Activated naive CD4-positive, alpha-beta T cell treated with anti-CD3 and anti-CD28 coated beads, Interleukin-2, amount 50 U/mL, for 24 hours (primary cell): ENCODE data around the gene CAPZB.
"Not testable (repeated sequence)": the region's sequence is repeated elsewhere in the genome, so short reads cannot be mapped to it uniquely, and the experiment has no call there.

ENCODE experiments used
- H3K27ac Mint-ChIP-seq: one replicate; pipeline ENCODE4 v1.8.0; 2021; ENCODE audit warnings: mild to moderate bottlenecking, mixed read lengths
- H3K27me3 Mint-ChIP-seq: one replicate; pipeline ENCODE4 v1.8.0; 2021; ENCODE audit warnings: mixed read lengths
- H3K36me3 Mint-ChIP-seq: one replicate; pipeline ENCODE4 v1.8.0; 2021; ENCODE audit warnings: mixed read lengths
- H3K4me1 Mint-ChIP-seq: one replicate; pipeline ENCODE4 v1.8.0; 2021; ENCODE audit warnings: mixed read lengths
- H3K4me3 Mint-ChIP-seq: one replicate; pipeline ENCODE4 v1.8.0; 2021; ENCODE audit warnings: mild to moderate bottlenecking, mixed read lengths
- H3K9me3 Mint-ChIP-seq: one replicate; pipeline ENCODE4 v1.8.0; 2021; ENCODE audit warnings: mixed read lengths

The CAPZB gene

GRCh38 chr1:19485362-19486187 is at the start of gene CAPZB:
TSS of gene CAPZB (minus strand) at chr1:19485539. CDS start at chr1:19485438, 101 bp downstream.
- Mint-ChIP-seq H3K4me1 (peaks cover 64% of the 10 kb centered on the region), H3K4me3 (peak within 1 kb of the TSS; percentile 92)

DNA sequence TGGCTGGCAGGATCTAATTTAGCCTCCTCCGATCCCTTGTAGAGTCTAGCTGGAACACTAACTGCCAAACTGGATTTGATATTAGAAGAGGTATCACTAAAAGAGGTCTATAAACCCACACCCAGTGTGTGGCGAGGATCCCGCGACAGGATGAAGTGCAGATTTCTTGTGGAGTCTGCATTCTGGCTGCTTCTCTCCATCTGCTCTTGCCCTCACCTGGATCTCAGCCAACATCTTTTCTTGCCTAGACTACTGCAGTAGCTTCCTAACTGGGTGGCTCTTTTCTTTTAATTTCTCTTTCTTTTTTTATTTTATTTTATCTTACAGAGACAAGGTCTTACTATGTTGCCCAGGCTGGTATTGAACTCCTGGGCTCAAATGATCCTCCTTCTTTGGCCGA is 48.9 kb upstream of the CAPZB start:
- peaks cover 5% of the 10 kb centered on the region for H3K9me3 Mint-ChIP-seq
- H3K4me3 Mint-ChIP-seq, result no peak overlapping the region
- H3K27me3 Mint-ChIP-seq, result no peaks in the 10 kb centered on the region
- peaks cover 3% of the 10 kb centered on the region for H3K4me1 Mint-ChIP-seq
- peaks cover 5% of the 10 kb centered on the region for H3K36me3 Mint-ChIP-seq
- H3K27ac Mint-ChIP-seq, result no peak overlapping the region

More at GRCh38 chr1:19485362-19486187, at the start of gene CAPZB:
- H3K9me3 Mint-ChIP-seq, result no peaks in the 10 kb centered on the region
- no peaks in the 10 kb centered on the region for H3K27me3 Mint-ChIP-seq
- H3K36me3 Mint-ChIP-seq, result peaks cover 1% of the 10 kb centered on the region
- peak within 1 kb of the TSS; percentile 87 for H3K27ac Mint-ChIP-seq

DNA sequence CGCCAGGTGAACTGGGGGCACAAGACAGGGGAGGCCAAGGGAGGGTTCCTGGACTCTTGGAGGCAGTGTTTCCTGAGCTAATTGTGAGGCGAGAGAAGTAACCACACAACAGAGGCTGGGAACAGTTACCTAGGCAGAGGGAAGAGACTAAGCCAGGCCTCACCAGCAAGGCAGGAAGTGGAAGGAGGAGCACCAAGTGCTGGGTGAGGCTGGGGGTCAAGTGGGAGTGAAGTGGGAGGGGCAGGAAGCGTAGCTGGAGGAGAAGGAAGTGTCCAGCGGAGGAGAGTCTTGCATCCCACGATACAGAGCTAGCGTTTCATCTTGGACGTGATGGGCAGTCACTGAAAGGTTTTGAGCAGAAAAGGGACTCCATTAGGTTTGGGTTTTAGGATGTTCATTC is 48.3 kb upstream of the CAPZB start:
- no peak overlapping the region for H3K27ac Mint-ChIP-seq
- H3K27me3 Mint-ChIP-seq, result no peaks in the 10 kb centered on the region
- peaks cover 5% of the 10 kb centered on the region for H3K9me3 Mint-ChIP-seq
- no peak overlapping the region for H3K4me3 Mint-ChIP-seq
- H3K36me3 Mint-ChIP-seq, result peaks cover 5% of the 10 kb centered on the region
- H3K4me1 Mint-ChIP-seq, result peaks cover 3% of the 10 kb centered on the region

- Mint-ChIP-seq H3K4me1 (peaks cover 3% of the 10 kb centered on the region), H3K27me3 (no peaks in the 10 kb centered on the region), H3K27ac (no peak overlapping the region), H3K4me3 (no peak overlapping the region), H3K36me3 (peaks cover 5% of the 10 kb centered on the region), H3K9me3 (peaks cover 5% of the 10 kb centered on the region)
Measured at GRCh38 chr1:19532519-19532918, 47.2 kb upstream of the CAPZB start.

DNA sequence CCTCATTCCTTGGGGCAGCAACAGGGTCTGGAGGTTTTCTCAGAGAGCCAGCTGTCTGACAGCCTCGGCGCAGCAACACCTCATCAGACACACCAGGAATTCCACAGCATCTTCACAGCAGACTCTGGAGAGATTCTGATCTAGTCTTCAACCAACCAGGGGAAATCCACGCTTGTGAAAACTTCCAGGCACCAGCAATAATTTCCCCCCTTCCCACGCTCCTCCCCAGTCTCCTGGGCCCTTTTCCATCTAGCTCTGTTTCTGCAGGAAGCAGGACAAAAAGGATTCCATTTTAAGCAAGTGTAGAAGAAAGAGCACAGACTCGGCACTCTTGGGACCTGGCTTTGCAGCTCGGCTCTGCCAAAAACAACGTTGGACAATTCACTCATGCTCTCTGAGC is 44.3 kb upstream of the CAPZB start:
- Mint-ChIP-seq H3K27ac (no peak overlapping the region), H3K27me3 (no peaks in the 10 kb centered on the region), H3K4me3 (no peak overlapping the region), H3K4me1 (peaks cover 3% of the 10 kb centered on the region), H3K9me3 (no peaks in the 10 kb centered on the region), H3K36me3 (peaks cover 2% of the 10 kb centered on the region)

- no peak overlapping the region for H3K27ac Mint-ChIP-seq
- peaks cover 2% of the 10 kb centered on the region for H3K36me3 Mint-ChIP-seq
- no peaks in the 10 kb centered on the region for H3K9me3 Mint-ChIP-seq
- H3K4me1 Mint-ChIP-seq, result peaks cover 3% of the 10 kb centered on the region
- H3K4me3 Mint-ChIP-seq, result no peak overlapping the region
- H3K27me3 Mint-ChIP-seq, result no peaks in the 10 kb centered on the region
Measured at GRCh38 chr1:19528438-19528837, 43.1 kb upstream of the CAPZB start.

DNA sequence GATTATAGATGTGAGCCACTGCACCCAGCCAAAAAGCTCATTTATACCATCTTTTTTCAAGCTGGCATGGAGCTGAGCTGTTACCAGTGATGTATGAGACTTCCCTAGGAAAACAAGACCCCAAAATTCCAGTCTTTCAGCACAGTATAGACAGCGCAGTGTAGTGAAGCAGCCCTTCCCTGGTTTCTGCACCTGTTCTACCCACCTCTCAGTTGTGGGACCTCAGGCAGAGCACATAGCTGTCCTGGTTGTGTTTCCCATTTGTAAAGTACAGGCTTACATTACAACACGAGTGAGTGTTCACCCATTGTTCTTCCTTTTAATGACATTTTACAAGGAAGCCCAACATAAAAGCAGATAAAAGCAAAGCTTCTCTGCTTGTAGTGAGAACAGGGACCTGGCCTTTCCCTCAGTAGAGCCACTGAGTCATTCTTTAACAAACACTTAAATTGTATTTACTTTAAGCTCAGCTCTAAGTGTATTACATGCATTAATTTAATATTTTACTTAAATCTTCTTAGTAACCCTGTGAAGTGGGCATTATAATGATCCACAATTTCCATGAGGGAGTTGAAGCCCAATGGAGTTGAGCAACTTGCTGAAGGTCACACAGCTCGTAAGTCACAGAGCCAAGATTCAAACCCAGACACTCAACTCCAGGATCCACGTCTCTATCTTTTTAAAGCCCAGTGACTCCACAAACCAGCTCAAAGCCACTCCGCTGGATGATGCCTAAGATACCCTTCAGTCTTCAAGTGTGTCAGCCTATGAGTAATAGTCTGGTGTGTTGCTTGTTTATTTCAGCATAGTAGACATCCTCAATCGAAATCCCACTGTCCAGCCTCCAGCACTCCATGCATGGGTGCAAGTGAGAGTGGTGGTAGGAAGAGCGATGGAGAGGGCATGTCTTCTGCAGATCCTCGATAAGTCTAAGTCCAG is 40.5 kb upstream of the CAPZB start:
- no peak overlapping the region for H3K4me3 Mint-ChIP-seq
- H3K27me3 Mint-ChIP-seq, result no peaks in the 10 kb centered on the region
- H3K36me3 Mint-ChIP-seq, result peaks cover 4% of the 10 kb centered on the region
- H3K4me1 Mint-ChIP-seq, result no peaks in the 10 kb centered on the region
- peaks cover 4% of the 10 kb centered on the region for H3K9me3 Mint-ChIP-seq
- no peak overlapping the region for H3K27ac Mint-ChIP-seq

DNA sequence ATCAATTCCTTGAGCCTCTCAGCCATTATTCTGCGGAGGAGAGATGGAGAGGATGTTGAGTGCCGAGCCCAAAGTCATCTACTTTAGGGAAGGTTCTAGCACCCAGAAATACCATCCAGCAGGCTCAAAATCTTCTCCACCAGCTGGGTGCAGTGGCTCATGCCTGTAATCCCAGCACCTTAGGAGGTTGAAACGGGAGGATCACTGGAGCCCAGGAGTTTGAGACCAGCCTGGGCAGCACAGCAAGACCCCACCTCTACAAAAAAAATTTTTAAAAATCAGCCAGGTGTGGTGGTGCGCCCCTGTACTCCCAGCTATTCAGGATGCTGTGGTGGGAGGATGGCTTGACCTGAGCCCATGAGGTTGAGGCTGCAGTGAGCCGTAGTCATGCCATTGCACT is 39.5 kb upstream of the CAPZB start:
- Mint-ChIP-seq H3K4me3 (no peak overlapping the region), H3K9me3 (peaks cover 4% of the 10 kb centered on the region), H3K4me1 (peaks cover 2% of the 10 kb centered on the region), H3K27ac (no peak overlapping the region), H3K36me3 (peaks cover 3% of the 10 kb centered on the region), H3K27me3 (no peaks in the 10 kb centered on the region)

- H3K27ac Mint-ChIP-seq, H3K27me3 Mint-ChIP-seq, H3K36me3 Mint-ChIP-seq, H3K4me3 Mint-ChIP-seq, H3K9me3 Mint-ChIP-seq: not testable (repeated sequence)
- H3K4me1 Mint-ChIP-seq, result peaks cover 13% of the 10 kb centered on the region
Measured at GRCh38 chr1:19522570-19522969, 37.2 kb upstream of the CAPZB start.

- H3K4me1 Mint-ChIP-seq, result peaks cover 16% of the 10 kb centered on the region
- H3K27me3 Mint-ChIP-seq, result no peaks in the 10 kb centered on the region
- peaks cover 4% of the 10 kb centered on the region for H3K9me3 Mint-ChIP-seq
- H3K36me3 Mint-ChIP-seq, result peaks cover 3% of the 10 kb centered on the region
- H3K27ac Mint-ChIP-seq, result no peak overlapping the region
- no peak overlapping the region for H3K4me3 Mint-ChIP-seq
Measured at GRCh38 chr1:19521411-19521810, 36.1 kb upstream of the CAPZB start.

DNA sequence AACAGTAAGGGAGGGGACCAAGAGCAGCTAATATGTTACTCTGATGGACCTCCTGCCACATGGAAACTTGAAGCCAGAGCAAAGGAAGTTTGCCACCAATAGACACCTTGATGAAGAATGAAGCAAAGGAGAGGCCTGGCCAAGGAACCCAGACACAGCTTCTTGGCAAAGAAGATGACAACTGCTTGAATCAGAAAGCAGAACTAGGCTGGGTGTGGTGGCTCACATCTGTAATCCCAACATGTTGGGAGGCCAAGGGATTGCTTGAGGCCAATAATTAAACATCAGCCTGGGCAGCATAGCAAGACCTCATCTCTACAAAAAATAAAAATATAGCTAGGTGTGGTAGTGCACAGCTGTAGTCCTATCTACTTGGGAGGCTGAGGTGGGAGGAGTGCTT is 31.7 kb upstream of the CAPZB start:
- Mint-ChIP-seq H3K36me3 (peaks cover 3% of the 10 kb centered on the region), H3K27ac (peak overlapping the region; percentile 17), H3K4me1 (peaks cover 20% of the 10 kb centered on the region), H3K9me3 (peaks cover 4% of the 10 kb centered on the region), H3K4me3 (no peak overlapping the region), H3K27me3 (no peaks in the 10 kb centered on the region)

GRCh38 chr1:19515201-19515600 is 29.9 kb upstream of the CAPZB start:
- H3K9me3 Mint-ChIP-seq, result no peaks in the 10 kb centered on the region
- no peaks in the 10 kb centered on the region for H3K36me3 Mint-ChIP-seq
- no peak overlapping the region for H3K4me3 Mint-ChIP-seq
- H3K27ac Mint-ChIP-seq, result no peak overlapping the region
- H3K4me1 Mint-ChIP-seq, result peaks cover 20% of the 10 kb centered on the region
- no peaks in the 10 kb centered on the region for H3K27me3 Mint-ChIP-seq

DNA sequence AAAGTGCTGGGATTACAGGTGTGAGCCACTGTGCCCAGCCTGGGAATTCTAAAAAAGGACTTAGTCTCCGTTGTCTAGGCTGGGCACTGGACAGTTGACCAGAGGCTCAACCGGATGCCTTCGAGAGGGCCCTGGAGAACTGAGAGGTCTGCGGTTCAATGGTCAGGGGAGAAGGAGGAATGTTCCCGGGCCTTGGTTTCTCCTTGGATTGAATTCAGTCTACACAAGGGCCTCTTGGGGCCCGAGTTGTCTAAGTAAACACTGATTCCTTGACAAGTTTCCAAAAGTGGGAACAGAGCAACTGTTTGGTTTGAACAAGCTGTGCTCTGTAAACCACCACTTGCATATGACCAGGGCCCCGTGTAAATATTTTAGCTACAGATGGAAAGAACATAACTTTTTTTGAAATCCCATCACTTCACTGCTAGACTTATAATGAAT is 29.1 kb upstream of the CAPZB start:
- H3K36me3 Mint-ChIP-seq, result no peaks in the 10 kb centered on the region
- no peaks in the 10 kb centered on the region for H3K27me3 Mint-ChIP-seq
- H3K4me1 Mint-ChIP-seq, result peaks cover 14% of the 10 kb centered on the region
- H3K27ac Mint-ChIP-seq, result no peak overlapping the region
- H3K9me3 Mint-ChIP-seq, result no peaks in the 10 kb centered on the region
- H3K4me3 Mint-ChIP-seq, result no peak overlapping the region

- Mint-ChIP-seq H3K4me1 (peaks cover 14% of the 10 kb centered on the region), H3K27ac (no peak overlapping the region), H3K9me3 (no peaks in the 10 kb centered on the region), H3K27me3 (no peaks in the 10 kb centered on the region), H3K4me3 (no peak overlapping the region), H3K36me3 (no peaks in the 10 kb centered on the region)
Measured at GRCh38 chr1:19512545-19512944, 27.2 kb upstream of the CAPZB start.

- Mint-ChIP-seq H3K9me3 (no peaks in the 10 kb centered on the region), H3K4me3 (no peak overlapping the region), H3K27ac (no peak overlapping the region), H3K4me1 (peaks cover 11% of the 10 kb centered on the region), H3K36me3 (no peaks in the 10 kb centered on the region), H3K27me3 (peaks cover 1% of the 10 kb centered on the region)
Measured at GRCh38 chr1:19511116-19511515, 25.8 kb upstream of the CAPZB start.

DNA sequence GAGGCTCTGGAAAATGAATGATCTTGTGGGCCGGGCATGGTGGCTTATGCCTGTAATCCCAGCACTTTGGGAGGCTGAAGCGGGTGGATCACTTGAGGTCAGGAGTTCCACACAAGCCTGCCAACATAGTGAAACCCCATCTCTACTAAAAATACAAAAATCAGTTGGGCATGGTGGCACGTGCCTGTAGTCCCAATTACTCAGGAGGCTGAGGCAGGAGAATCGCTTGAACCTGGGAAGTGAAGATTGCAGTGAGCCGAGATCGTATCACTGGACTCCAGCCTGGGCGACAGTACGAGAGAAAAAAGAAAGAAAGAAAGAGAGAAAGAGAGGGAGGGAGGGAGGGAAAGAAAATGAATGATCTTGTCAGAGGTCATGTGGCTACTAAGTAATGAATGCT is 24.3 kb upstream of the CAPZB start:
- peaks cover 14% of the 10 kb centered on the region for H3K4me1 Mint-ChIP-seq
- not testable (repeated sequence) for H3K27ac Mint-ChIP-seq, H3K27me3 Mint-ChIP-seq, H3K9me3 Mint-ChIP-seq, H3K4me3 Mint-ChIP-seq, H3K36me3 Mint-ChIP-seq
